Measurements from ENCODE around the gene MYH14.
A peak's percentile ranks its signal among the peaks of the same experiment; 100 is the strongest.

MYH14 gene

GRCh38 chr19:50176775-50177174, 26.6 kb upstream of the MYH14 start:
- no peak overlapping the region for H3K4me3 ChIP-seq (ENCODE audit: low read length)
- H3K9me3 ChIP-seq (ENCODE audit: insufficient read depth, low read length), result no peaks in the 10 kb centered on the region
- H3K36me3 ChIP-seq (replicated peaks; ENCODE audit: low read depth, low read length), result no peaks in the 10 kb centered on the region
- H3K9ac ChIP-seq (ENCODE audit: low read length), result no peak overlapping the region
- no peaks in the 10 kb centered on the region for H3K79me2 ChIP-seq (ENCODE audit: low read length)
- no peak overlapping the region for H2AFZ ChIP-seq (ENCODE audit: low read depth, low read length)
- no peaks in the 10 kb centered on the region for H4K20me1 ChIP-seq (ENCODE audit: insufficient read depth, low read length)
- no peaks in the 10 kb centered on the region for H3K27me3 ChIP-seq (ENCODE audit: low read depth, low read length)
- H3K27ac ChIP-seq (ENCODE audit: low read length), result no peak overlapping the region
- TF ChIP-seq EZH2phosphoT487 (IDR thresholded peaks at IDR 0.05; ENCODE audit: low read depth) (no peak), CTCF (IDR thresholded peaks at IDR 0.05; ENCODE audit: low read depth, low read length) (no peak)
- H3K4me1 ChIP-seq (ENCODE audit: low read length), result peaks cover 19% of the 10 kb centered on the region
- H3K4me2 ChIP-seq (ENCODE audit: low read length), result no peak overlapping the region

GRCh38 chr19:50178320-50178719, 25.1 kb upstream of the MYH14 start:
- H3K4me1 ChIP-seq (ENCODE audit: low read length), result peaks cover 19% of the 10 kb centered on the region
- H3K27ac ChIP-seq (ENCODE audit: low read length), result peak overlapping the region; percentile 71
- no peaks in the 10 kb centered on the region for H3K27me3 ChIP-seq (ENCODE audit: low read depth, low read length)
- no peak for TF ChIP-seq EZH2phosphoT487 (IDR thresholded peaks at IDR 0.05; ENCODE audit: low read depth)
- no peak for TF ChIP-seq CTCF (IDR thresholded peaks at IDR 0.05; ENCODE audit: low read depth, low read length)
- no peaks in the 10 kb centered on the region for H3K36me3 ChIP-seq (replicated peaks; ENCODE audit: low read depth, low read length)
- H3K9me3 ChIP-seq (ENCODE audit: insufficient read depth, low read length), result no peaks in the 10 kb centered on the region
- peak overlapping the region; percentile 72 for H2AFZ ChIP-seq (ENCODE audit: low read depth, low read length)
- H3K9ac ChIP-seq (ENCODE audit: low read length), result peak overlapping the region; percentile 49; the same call in 1 of the 2 replicates
- H4K20me1 ChIP-seq (ENCODE audit: insufficient read depth, low read length), result no peaks in the 10 kb centered on the region
- peak overlapping the region; percentile 50 for H3K4me3 ChIP-seq (ENCODE audit: low read length)
- H3K79me2 ChIP-seq (ENCODE audit: low read length), result no peaks in the 10 kb centered on the region
- H3K4me2 ChIP-seq (ENCODE audit: low read length), result peak overlapping the region; percentile 69

GRCh38 chr19:50178859-50179537, 24.4 kb upstream of the MYH14 start:
- H3K4me2 ChIP-seq (ENCODE audit: low read length), result peak overlapping the region; percentile 69
- peak overlapping the region; percentile 71 for H3K27ac ChIP-seq (ENCODE audit: low read length)

GRCh38 chr19:50181121-50181520, 22.3 kb upstream of the MYH14 start:
- no peaks in the 10 kb centered on the region for H3K79me2 ChIP-seq (ENCODE audit: low read length)
- H4K20me1 ChIP-seq (ENCODE audit: insufficient read depth, low read length), result no peaks in the 10 kb centered on the region
- H3K36me3 ChIP-seq (replicated peaks; ENCODE audit: low read depth, low read length), result no peaks in the 10 kb centered on the region
- no peak overlapping the region for H3K9ac ChIP-seq (ENCODE audit: low read length)
- no peak overlapping the region for H3K4me3 ChIP-seq (ENCODE audit: low read length)
- H2AFZ ChIP-seq (ENCODE audit: low read depth, low read length), result no peak overlapping the region
- H3K4me2 ChIP-seq (ENCODE audit: low read length), result no peak overlapping the region
- no peaks in the 10 kb centered on the region for H3K9me3 ChIP-seq (ENCODE audit: insufficient read depth, low read length)
- no peak overlapping the region for H3K27ac ChIP-seq (ENCODE audit: low read length)
- H3K27me3 ChIP-seq (ENCODE audit: low read depth, low read length), result no peaks in the 10 kb centered on the region
- H3K4me1 ChIP-seq (ENCODE audit: low read length), result peaks cover 19% of the 10 kb centered on the region
- no peak for TF ChIP-seq CTCF (IDR thresholded peaks at IDR 0.05; ENCODE audit: low read depth, low read length)
- TF ChIP-seq EZH2phosphoT487 (IDR thresholded peaks at IDR 0.05; ENCODE audit: low read depth), result no peak

More at GRCh38 chr19:50178859-50179537, 24.4 kb upstream of the MYH14 start:
- peak overlapping the region; percentile 49 for H3K9ac ChIP-seq (ENCODE audit: low read length)
- H3K9me3 ChIP-seq (ENCODE audit: insufficient read depth, low read length), result no peaks in the 10 kb centered on the region
- H3K27me3 ChIP-seq (ENCODE audit: low read depth, low read length), result no peaks in the 10 kb centered on the region
- H3K4me3 ChIP-seq (ENCODE audit: low read length), result peak overlapping the region; percentile 50
- no peaks in the 10 kb centered on the region for H3K36me3 ChIP-seq (replicated peaks; ENCODE audit: low read depth, low read length)
- TF ChIP-seq CTCF (IDR thresholded peaks at IDR 0.05; ENCODE audit: low read depth, low read length) (no peak), EZH2phosphoT487 (IDR thresholded peaks at IDR 0.05; ENCODE audit: low read depth) (no peak)
- H2AFZ ChIP-seq (ENCODE audit: low read depth, low read length), result peak overlapping the region; percentile 72
- no peaks in the 10 kb centered on the region for H3K79me2 ChIP-seq (ENCODE audit: low read length)
- H3K4me1 ChIP-seq (ENCODE audit: low read length), result peaks cover 19% of the 10 kb centered on the region
- no peaks in the 10 kb centered on the region for H4K20me1 ChIP-seq (ENCODE audit: insufficient read depth, low read length)
